Fibroblast of lung (primary cell): ENCODE data around the gene TMEM179. TPM values are rescaled to one million over a fixed set of nuclear protein-coding genes. Genes with fewer than 3 reads are reported as not detected.

Source experiments
- DNase-seq, 2 donors: peaks; one replicate each; pipeline versions ENCODE4 v3.0.0 to v3.0.0-alpha.2; 2010; ENCODE audit warnings: low read depth in 2 of 2
- H2AFZ ChIP-seq: 2 replicates; pipeline ENCODE4 v1.5.1; 2012; ENCODE audit warnings: low read length, control low read depth, inconsistent platforms
- H3K27ac ChIP-seq: 2 replicates; pipeline ENCODE4 v1.5.1; 2011; ENCODE audit warnings: low read length, control low read depth; ENCODE audit not compliant: insufficient read depth
- H3K27me3 ChIP-seq: 2 replicates; pipeline ENCODE4 v1.5.1; 2011; ENCODE audit warnings: mild to moderate bottlenecking, low read length; ENCODE audit not compliant: control insufficient read depth, insufficient read depth
- H3K36me3 ChIP-seq: 2 replicates; pipeline ENCODE4 v1.5.1; 2011; ENCODE audit warnings: low read length; ENCODE audit not compliant: control insufficient read depth, insufficient read depth
- H3K4me1 ChIP-seq: 2 replicates; pipeline ENCODE4 v1.5.1; 2011; ENCODE audit warnings: low read length; ENCODE audit not compliant: control insufficient read depth, insufficient read depth; ENCODE audit errors: extremely low read depth
- H3K4me2 ChIP-seq: 2 replicates; pipeline ENCODE4 v1.5.1; 2011; ENCODE audit warnings: low read length, control low read depth; ENCODE audit not compliant: insufficient read depth; ENCODE audit errors: extremely low read depth
- H3K4me3 ChIP-seq, 4 experiments: fragments of 200-600 bp in 1 of 4; sonication (generic) in 1 of 4; replicated peaks in 1 of 4; 2 replicates each; pipeline ENCODE4 v1.5.1; 2011 to 2016; ENCODE audit warnings: low read length in 4 of 4, low read depth in 3 of 4, mild to moderate bottlenecking in 3 of 4, control low read depth in 2 of 4, inconsistent platforms in 1 of 4, mixed read lengths in 1 of 4; ENCODE audit not compliant: insufficient read depth in 1 of 4; ENCODE audit errors: control extremely low read depth in 1 of 4
- H3K79me2 ChIP-seq: 2 replicates; pipeline ENCODE4 v1.5.1; 2012; ENCODE audit warnings: mild to moderate bottlenecking, low read length, inconsistent platforms; ENCODE audit not compliant: control insufficient read depth, insufficient read depth
- H3K9ac ChIP-seq: 2 replicates; pipeline ENCODE4 v1.5.1; 2011; ENCODE audit warnings: mild to moderate bottlenecking, low read length, control low read depth; ENCODE audit not compliant: insufficient read depth
- H3K9me3 ChIP-seq: 2 replicates; pipeline ENCODE4 v1.5.1; 2012; ENCODE audit warnings: low read depth, low read length; ENCODE audit not compliant: control insufficient read depth, insufficient read depth
- H4K20me1 ChIP-seq: 2 replicates; pipeline ENCODE4 v1.5.1; 2011; ENCODE audit warnings: low read length; ENCODE audit not compliant: control insufficient read depth, insufficient read depth; ENCODE audit errors: extremely low read depth
- EZH2 ChIP-seq: IDR thresholded peaks from 2 replicates; pipeline ENCODE4 v1.5.1; 2012; ENCODE audit warnings: low read length, control low read depth, mild to moderate bottlenecking; ENCODE audit errors: missing control alignments
- polyA plus RNA-seq, 2 donors: library from polyadenylated mRNA; depleted of rRNA in 1 of 2; stranded (reverse) in 1 of 2; unstranded in 1 of 2; fragments of >200 nt; gene quantifications; 2 replicates each; pipeline ENCODE4 v1.2.1, GENCODE V29; 2011 to 2012; ENCODE audit warnings: missing spikeins in 1 of 2
- total RNA-seq: library from RNA; depleted of rRNA; stranded (reverse); fragments of >200 nt; gene quantifications from 2 replicates; pipeline ENCODE4 v1.2.1, GENCODE V29; 2014
- TF ChIP-seq, protein P1 (sequence below), 2 donors: IDR thresholded peaks in 1 of 2; conservative IDR thresholded peaks in 1 of 2; 1 replicate in 1 of 2; 2 replicates in 1 of 2; pipeline ENCODE4 v1.5.1; 2011 to 2012; ENCODE audit warnings: low read length in 2 of 2, control low read depth in 1 of 2, inconsistent platforms in 1 of 2, low read depth in 1 of 2, mild to moderate bottlenecking in 1 of 2

Gene TMEM179
- total and polyA plus RNA-seq, 2 donors (not counting 1 experiment from before 2014, with no cell fraction given) = under 0.01 to 0.03 TPM

DNA sequence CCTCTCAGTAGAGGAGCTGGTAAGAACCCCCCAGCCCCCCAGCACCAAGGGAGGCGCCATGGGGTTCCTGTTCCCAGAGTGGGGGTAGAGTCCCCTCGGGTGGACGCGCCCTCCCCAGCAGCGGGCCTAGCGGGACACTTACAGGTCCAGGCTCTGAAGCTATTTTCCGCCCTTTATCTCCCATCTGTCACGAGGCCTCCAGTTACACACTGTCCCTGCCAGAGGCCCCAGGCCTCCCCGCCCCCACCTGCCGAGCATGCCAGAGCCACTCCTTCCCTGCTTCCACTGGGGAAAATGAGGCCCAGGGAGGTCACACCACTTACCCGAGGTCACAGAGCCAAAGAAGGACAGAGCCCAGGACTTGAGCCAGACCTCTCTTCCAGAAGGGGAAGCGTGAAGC lies 21.9 kb downstream of the TMEM179 start:
- DNase-seq = no peak
- Histone ChIP-seq H3K9ac (no peak overlapping the region), H2AFZ (no peak overlapping the region), H3K4me2 (no peak overlapping the region), H3K4me3 (no peak overlapping the region), H4K20me1 (no peaks in the 10 kb centered on the region), H3K79me2 (no peaks in the 10 kb centered on the region), H3K36me3 (no peaks in the 10 kb centered on the region), H3K4me1 (no peaks in the 10 kb centered on the region), H3K27me3 (no peaks in the 10 kb centered on the region), H3K27ac (no peak overlapping the region), H3K9me3 (no peaks in the 10 kb centered on the region)
- no peak for TF ChIP-seq EZH2
- TF ChIP-seq, protein P1, sequence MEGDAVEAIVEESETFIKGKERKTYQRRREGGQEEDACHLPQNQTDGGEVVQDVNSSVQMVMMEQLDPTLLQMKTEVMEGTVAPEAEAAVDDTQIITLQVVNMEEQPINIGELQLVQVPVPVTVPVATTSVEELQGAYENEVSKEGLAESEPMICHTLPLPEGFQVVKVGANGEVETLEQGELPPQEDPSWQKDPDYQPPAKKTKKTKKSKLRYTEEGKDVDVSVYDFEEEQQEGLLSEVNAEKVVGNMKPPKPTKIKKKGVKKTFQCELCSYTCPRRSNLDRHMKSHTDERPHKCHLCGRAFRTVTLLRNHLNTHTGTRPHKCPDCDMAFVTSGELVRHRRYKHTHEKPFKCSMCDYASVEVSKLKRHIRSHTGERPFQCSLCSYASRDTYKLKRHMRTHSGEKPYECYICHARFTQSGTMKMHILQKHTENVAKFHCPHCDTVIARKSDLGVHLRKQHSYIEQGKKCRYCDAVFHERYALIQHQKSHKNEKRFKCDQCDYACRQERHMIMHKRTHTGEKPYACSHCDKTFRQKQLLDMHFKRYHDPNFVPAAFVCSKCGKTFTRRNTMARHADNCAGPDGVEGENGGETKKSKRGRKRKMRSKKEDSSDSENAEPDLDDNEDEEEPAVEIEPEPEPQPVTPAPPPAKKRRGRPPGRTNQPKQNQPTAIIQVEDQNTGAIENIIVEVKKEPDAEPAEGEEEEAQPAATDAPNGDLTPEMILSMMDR (conservative IDR thresholded peaks at IDR 0.05 in 1 of 2, IDR thresholded peaks at IDR 0.05 in 1 of 2; ENCODE audit: low read depth in 1 of 2, low read length in 2 of 2) = no peak

DNA sequence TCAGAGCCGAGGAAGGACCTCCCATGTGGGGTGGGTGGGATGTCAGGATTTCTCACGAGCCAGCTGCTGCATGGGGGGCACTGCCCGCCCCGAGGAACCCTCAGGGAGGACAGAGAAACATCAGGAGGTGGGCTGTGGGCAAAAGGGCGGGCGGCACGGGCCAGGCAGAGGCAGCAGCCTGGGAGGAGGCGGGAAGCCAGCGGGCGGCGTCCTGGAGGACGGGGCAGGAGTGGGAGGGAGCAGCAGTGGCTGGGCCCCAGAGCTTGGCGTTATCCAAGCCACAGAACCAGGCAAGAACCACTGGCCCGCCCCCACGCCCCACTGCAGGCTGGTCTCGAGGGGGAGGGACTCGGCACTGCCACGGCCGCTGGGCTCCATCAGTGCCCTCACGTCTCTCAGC lies 22.6 kb downstream of the TMEM179 start:
- Histone ChIP-seq H3K36me3 (no peaks in the 10 kb centered on the region), H3K9ac (no peak overlapping the region), H3K4me2 (no peak overlapping the region), H3K27ac (no peak overlapping the region), H2AFZ (no peak overlapping the region), H4K20me1 (no peaks in the 10 kb centered on the region), H3K27me3 (no peaks in the 10 kb centered on the region), H3K4me3 (no peak overlapping the region), H3K79me2 (no peaks in the 10 kb centered on the region), H3K4me1 (no peaks in the 10 kb centered on the region), H3K9me3 (no peaks in the 10 kb centered on the region)
- DNase-seq = no peak
- no peak for TF ChIP-seq EZH2
- TF ChIP-seq, protein P1 (conservative IDR thresholded peaks at IDR 0.05 in 1 of 2, IDR thresholded peaks at IDR 0.05 in 1 of 2; ENCODE audit: low read depth in 1 of 2, low read length in 2 of 2) = no peak

DNA sequence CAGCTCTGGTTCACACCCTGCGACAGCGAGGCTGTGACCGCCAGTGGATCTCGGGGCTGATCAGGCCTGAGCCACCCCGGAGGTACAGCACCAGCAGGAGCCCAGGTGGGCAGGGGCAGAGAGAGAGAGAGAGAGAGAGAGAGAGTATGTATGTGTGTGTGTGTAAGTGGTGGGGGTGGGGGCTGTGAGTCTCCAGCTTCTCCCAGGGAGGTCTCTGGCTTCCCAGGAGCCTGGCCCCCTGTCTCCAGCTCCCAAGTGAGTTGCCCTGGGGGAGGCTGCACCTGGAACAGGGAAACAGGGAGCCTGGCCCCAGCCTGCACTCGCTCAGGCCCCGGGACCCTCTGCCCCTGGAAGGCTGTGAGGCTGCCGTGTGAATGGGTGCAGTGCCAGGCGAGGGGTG lies 23.1 kb downstream of the TMEM179 start:
- Histone ChIP-seq H3K4me1 (no peaks in the 10 kb centered on the region), H2AFZ (no peak overlapping the region), H3K36me3 (no peaks in the 10 kb centered on the region), H3K79me2 (no peaks in the 10 kb centered on the region), H3K27ac (no peak overlapping the region), H3K9ac (no peak overlapping the region), H3K9me3 (no peaks in the 10 kb centered on the region), H3K27me3 (no peaks in the 10 kb centered on the region), H4K20me1 (no peaks in the 10 kb centered on the region), H3K4me2 (no peak overlapping the region), H3K4me3 (no peak overlapping the region)
- TF ChIP-seq, protein P1 (conservative IDR thresholded peaks at IDR 0.05 in 1 of 2, IDR thresholded peaks at IDR 0.05 in 1 of 2; ENCODE audit: low read depth in 1 of 2, low read length in 2 of 2) = no peak
- TF ChIP-seq EZH2 = no peak
- no peak for DNase-seq
